GM19372 (cell line): ENCODE results near the gene ZNF543.
A peak's percentile ranks its signal among the peaks of the same experiment; 100 is the strongest.
"Not testable (repeated sequence)": the region's sequence is repeated elsewhere in the genome, so short reads cannot be mapped to it uniquely, and the experiment has no call there.

Experiments used
- ATAC-seq: cut with Tn5 transposase; IDR thresholded peaks from one replicate; pipeline ENCODE4 v1.9.1; 2021; ENCODE audit warnings: mild to moderate bottlenecking, low read depth, moderate library complexity; ENCODE audit not compliant: unreplicated experiment

The ZNF543 gene

GRCh38 chr19:57319869-57320179 is 448 bp upstream of the ZNF543 start:
- no peak for ATAC-seq

GRCh38 chr19:57321116-57321515 is 844 bp downstream of the ZNF543 start:
- no peak for ATAC-seq

GRCh38 chr19:57321751-57322150 is 1.5 kb downstream of the ZNF543 start:
- ATAC-seq = no peak

GRCh38 chr19:57324992-57325391 is 4.7 kb downstream of the ZNF543 start:
- no peak for ATAC-seq

GRCh38 chr19:57327993-57328392 is 7.7 kb downstream of the ZNF543 start:
- ATAC-seq = no peak

- ATAC-seq = no peak
These were observed 13.9 kb downstream of the ZNF543 start for GRCh38 chr19:57334191-57334590.

- ATAC-seq = no peak
These were observed 18.6 kb downstream of the ZNF543 start for GRCh38 chr19:57338877-57339276.

GRCh38 chr19:57342582-57342981 is 22.3 kb downstream of the ZNF543 start:
- no peak for ATAC-seq

- ATAC-seq = no peak
These were observed 27.9 kb downstream of the ZNF543 start for GRCh38 chr19:57348136-57348535.

- peak; percentile 99 for ATAC-seq
These were observed 30.9 kb downstream of the ZNF543 start, which contains the start of gene ZNF304 for GRCh38 chr19:57350877-57351805. Gene ZNF304, plus strand, starts transcription at chr19:57351271. Its CDS starts 394 bp downstream, at chr19:57351665.

- no peak for ATAC-seq
These were observed 31.6 kb downstream of the ZNF543 start for GRCh38 chr19:57351867-57352266.

GRCh38 chr19:57355916-57356315 is 35.6 kb downstream of the ZNF543 start:
- no peak for ATAC-seq

- ATAC-seq = no peak
These were observed 37.1 kb downstream of the ZNF543 start for GRCh38 chr19:57357406-57357805.

- no peak for ATAC-seq
These were observed 39.0 kb downstream of the ZNF543 start for GRCh38 chr19:57359300-57359699.

- ATAC-seq = no peak
These were observed 42.1 kb downstream of the ZNF543 start for GRCh38 chr19:57362419-57362818.

GRCh38 chr19:57362997-57363687 is 42.9 kb downstream of the ZNF543 start, which contains the start of the genes TRAPPC2B and ZNF547:
Gene TRAPPC2B, plus strand, starts transcription at chr19:57363551. Its CDS starts 1,283 bp downstream, at chr19:57364834.
Gene ZNF547, plus strand, starts transcription at chr19:57363551. Its CDS starts 5,005 bp downstream, at chr19:57368556.
- ATAC-seq = peak; percentile 94

- no peak for ATAC-seq
These were observed 43.5 kb downstream of the ZNF543 start for GRCh38 chr19:57363688-57364181.

- no peak for ATAC-seq
These were observed 46.5 kb downstream of the ZNF543 start for GRCh38 chr19:57366776-57367175.

GRCh38 chr19:57374179-57374578 is 53.9 kb downstream of the ZNF543 start:
- ATAC-seq = no peak

GRCh38 chr19:57374647-57375046 is 54.4 kb downstream of the ZNF543 start:
- not testable (repeated sequence) for ATAC-seq

GRCh38 chr19:57376151-57376550 is 55.9 kb downstream of the ZNF543 start:
- ATAC-seq = no peak
